ENCODE data around the gene METTL14.

Gene METTL14

GRCh38 chr4:118738090-118738489, 52.9 kb downstream of the METTL14 start:
- no peak overlapping the region for H3K9ac ChIP-seq (ENCODE audit: low read length)
- H3K9me2 ChIP-seq (replicated peaks; ENCODE audit: insufficient read depth, low read length) = no peaks in the 10 kb centered on the region
- TF ChIP-seq EZH2 (optimal IDR thresholded peaks at IDR 0.05; ENCODE audit: low read depth, low read length) = no peak
- TF ChIP-seq EZH2phosphoT487 (IDR thresholded peaks at IDR 0.05; ENCODE audit: low read length) = no peak
- TF ChIP-seq CTCF (IDR thresholded peaks at IDR 0.05; ENCODE audit: low read length) = no peak
- H3K27me3 ChIP-seq (replicated peaks; ENCODE audit: insufficient read depth, low read length) = no peaks in the 10 kb centered on the region
- DNase-seq = no peak
- H4K20me1 ChIP-seq (ENCODE audit: insufficient read depth, low read length) = no peaks in the 10 kb centered on the region
- no peak overlapping the region for H3K4me2 ChIP-seq (ENCODE audit: low read depth, low read length)
- H3K36me3 ChIP-seq (replicated peaks; ENCODE audit: insufficient read depth, low read length) = peaks cover 11% of the 10 kb centered on the region
- 0 out of 2 replicates have a peak, but pooled peaks cover 3% of the 10 kb centered on the region for H3F3A ChIP-seq (ENCODE audit: insufficient read depth, low read length)
- H3K27ac ChIP-seq (ENCODE audit: low read length) = no peak overlapping the region
- H3K9me3 ChIP-seq (replicated peaks; ENCODE audit: insufficient read depth, low read length) = no peaks in the 10 kb centered on the region
- H3K79me2 ChIP-seq (ENCODE audit: low read length) = no peaks in the 10 kb centered on the region
- H3K4me3 ChIP-seq (ENCODE audit: low read length) = no peak overlapping the region
- H2AFZ ChIP-seq (ENCODE audit: low read length) = no peak overlapping the region
- no peaks in the 10 kb centered on the region for H3K4me1 ChIP-seq (ENCODE audit: low read length)

- no peak overlapping the region for H3K4me2 ChIP-seq (ENCODE audit: low read depth, low read length)
- no peaks in the 10 kb centered on the region for H3K4me1 ChIP-seq (ENCODE audit: low read length)
- H2AFZ ChIP-seq (ENCODE audit: low read length) = no peak overlapping the region
- peaks cover 11% of the 10 kb centered on the region for H3K36me3 ChIP-seq (replicated peaks; ENCODE audit: insufficient read depth, low read length)
- no peaks in the 10 kb centered on the region for H3K79me2 ChIP-seq (ENCODE audit: low read length)
- H3K27me3 ChIP-seq (replicated peaks; ENCODE audit: insufficient read depth, low read length) = no peaks in the 10 kb centered on the region
- TF ChIP-seq EZH2phosphoT487 (IDR thresholded peaks at IDR 0.05; ENCODE audit: low read length) (no peak), EZH2 (optimal IDR thresholded peaks at IDR 0.05; ENCODE audit: low read depth, low read length) (no peak), CTCF (IDR thresholded peaks at IDR 0.05; ENCODE audit: low read length) (no peak)
- H4K20me1 ChIP-seq (ENCODE audit: insufficient read depth, low read length) = no peaks in the 10 kb centered on the region
- no peaks in the 10 kb centered on the region for H3K9me3 ChIP-seq (replicated peaks; ENCODE audit: insufficient read depth, low read length)
- no peak overlapping the region for H3K9ac ChIP-seq (ENCODE audit: low read length)
- 0 out of 2 replicates have a peak, but pooled peaks cover 3% of the 10 kb centered on the region for H3F3A ChIP-seq (ENCODE audit: insufficient read depth, low read length)
- DNase-seq = no peak
- H3K9me2 ChIP-seq (replicated peaks; ENCODE audit: insufficient read depth, low read length) = no peaks in the 10 kb centered on the region
- H3K27ac ChIP-seq (ENCODE audit: low read length) = no peak overlapping the region
- no peak overlapping the region for H3K4me3 ChIP-seq (ENCODE audit: low read length)
Observed at GRCh38 chr4:118739022-118739713, 54.0 kb downstream of the METTL14 start.

- DNase-seq = peak; percentile 33
- H4K20me1 ChIP-seq (ENCODE audit: insufficient read depth, low read length) = no peaks in the 10 kb centered on the region
- no peaks in the 10 kb centered on the region for H3K79me2 ChIP-seq (ENCODE audit: low read length)
- H2AFZ ChIP-seq (ENCODE audit: low read length) = no peak overlapping the region
- no peak overlapping the region for H3K4me2 ChIP-seq (ENCODE audit: low read depth, low read length)
- H3K27me3 ChIP-seq (replicated peaks; ENCODE audit: insufficient read depth, low read length) = no peaks in the 10 kb centered on the region
- no peak overlapping the region for H3K9ac ChIP-seq (ENCODE audit: low read length)
- H3F3A ChIP-seq (ENCODE audit: insufficient read depth, low read length) = 0 out of 2 replicates have a peak, but pooled peaks cover 3% of the 10 kb centered on the region
- no peak overlapping the region for H3K27ac ChIP-seq (ENCODE audit: low read length)
- peaks cover 11% of the 10 kb centered on the region for H3K36me3 ChIP-seq (replicated peaks; ENCODE audit: insufficient read depth, low read length)
- H3K4me3 ChIP-seq (ENCODE audit: low read length) = no peak overlapping the region
- TF ChIP-seq CTCF (IDR thresholded peaks at IDR 0.05; ENCODE audit: low read length) = peak; percentile 29
- TF ChIP-seq EZH2phosphoT487 (IDR thresholded peaks at IDR 0.05; ENCODE audit: low read length) = no peak
- no peaks in the 10 kb centered on the region for H3K9me3 ChIP-seq (replicated peaks; ENCODE audit: insufficient read depth, low read length)
- no peaks in the 10 kb centered on the region for H3K4me1 ChIP-seq (ENCODE audit: low read length)
- H3K9me2 ChIP-seq (replicated peaks; ENCODE audit: insufficient read depth, low read length) = no peaks in the 10 kb centered on the region
Observed at GRCh38 chr4:118740869-118741268, 55.7 kb downstream of the METTL14 start.

All from MM.1S (cell line).